ENCODE measurements around the gene MPV17. TPM values are rescaled to one million over a fixed set of nuclear protein-coding genes. Genes with fewer than 3 reads are reported as not detected.

Gene MPV17
- total RNA-seq, 1 donor from 2014 or later: 79.2 TPM

DNA sequence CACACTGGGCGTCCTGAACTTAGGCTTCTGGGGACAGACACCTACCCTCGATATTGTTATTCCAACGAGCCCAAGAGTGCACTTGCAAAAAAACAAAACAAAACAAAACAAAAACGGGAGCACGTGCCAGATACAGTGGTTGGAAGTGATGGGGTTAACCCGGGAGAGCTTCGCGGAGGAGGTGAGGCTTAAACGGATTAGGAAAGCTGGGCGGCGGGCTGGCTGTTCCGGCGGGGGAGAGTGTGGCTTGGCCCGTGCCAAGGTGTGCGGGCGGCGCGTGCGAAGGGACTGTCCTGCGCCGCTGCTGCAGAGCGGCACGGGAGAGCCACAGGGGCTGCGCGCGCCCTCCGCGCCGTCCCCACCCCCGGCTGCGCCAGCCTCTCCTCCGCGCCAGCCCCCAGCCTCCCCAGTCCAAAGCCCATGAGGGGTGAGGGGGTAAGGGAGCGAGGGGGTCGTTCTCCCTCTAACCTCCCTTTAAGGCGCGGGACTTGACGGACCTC is 58.6 kb downstream of the MPV17 start:
- Histone ChIP-seq H3K27me3 (ENCODE audit: low read depth) (peaks cover 83% of the 10 kb centered on the region), H3K9me3 (no peaks in the 10 kb centered on the region), H3K36me3 (no peaks in the 10 kb centered on the region), H3K4me1 (peaks cover 32% of the 10 kb centered on the region), H3K27ac (no peak overlapping the region), H3K4me3 (peak overlapping the region; percentile 40)
- no peak for TF ChIP-seq CTCF (IDR thresholded peaks at IDR 0.05)
- DNase-seq: no peak
- ATAC-seq: peak; percentile 56 to 61
- intact Hi-C loops (cut with DNase I): no loop called here

DNA sequence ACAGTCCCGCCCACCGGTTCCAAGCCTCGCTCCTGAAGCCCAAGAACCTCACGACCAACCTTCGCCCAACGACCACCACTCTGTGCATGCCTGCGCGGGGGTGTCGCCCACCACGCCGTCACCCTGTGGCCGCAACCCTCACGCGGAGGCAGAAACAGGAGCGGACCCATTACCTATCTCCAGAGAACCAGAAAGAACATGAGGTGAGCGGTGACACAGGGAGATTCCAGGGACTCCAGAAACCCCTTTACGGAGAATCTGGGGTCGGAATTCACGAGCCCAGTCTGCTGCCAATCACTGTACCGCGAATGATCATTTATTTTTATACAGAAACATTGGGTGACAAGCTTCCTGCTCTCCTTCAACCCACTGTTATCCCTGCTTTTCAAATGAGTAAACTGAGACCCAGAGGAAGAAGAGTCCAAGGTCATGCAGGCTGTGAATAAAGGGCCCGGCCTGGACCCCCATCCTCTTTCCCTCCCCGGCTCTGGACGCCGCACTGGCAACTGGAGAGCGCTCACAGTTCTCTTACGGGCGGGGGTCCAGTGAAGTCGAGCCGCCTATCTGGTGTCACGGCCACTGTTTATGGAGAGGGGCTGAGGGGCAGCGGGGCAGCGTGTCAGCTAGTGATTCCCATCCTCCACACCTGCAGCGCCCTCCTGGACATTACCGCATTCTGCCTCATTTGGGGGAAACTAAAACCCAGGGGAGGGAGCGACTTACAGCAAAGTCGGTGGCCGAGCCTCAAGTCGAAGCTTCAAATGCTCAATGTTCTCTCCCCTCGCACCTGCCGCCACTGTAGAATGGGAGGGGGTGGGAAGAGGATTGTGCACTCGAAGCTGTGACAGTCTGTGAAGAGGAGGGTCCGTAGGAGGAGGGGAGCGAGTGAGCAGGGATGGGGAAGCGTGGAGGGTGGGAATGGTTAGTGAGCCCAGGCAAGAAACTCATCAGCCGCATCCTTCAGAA is 59.3 kb downstream of the MPV17 start:
- Histone ChIP-seq H3K27ac (no peak overlapping the region), H3K9me3 (no peaks in the 10 kb centered on the region), H3K36me3 (no peaks in the 10 kb centered on the region), H3K4me1 (peaks cover 32% of the 10 kb centered on the region), H3K27me3 (ENCODE audit: low read depth) (peaks cover 85% of the 10 kb centered on the region), H3K4me3 (peak overlapping the region; percentile 58)
- ATAC-seq (no peak), DNase-seq (no peak)
- intact Hi-C loops (cut with DNase I): no loop called here
- no peak for TF ChIP-seq CTCF (IDR thresholded peaks at IDR 0.05)

DNA sequence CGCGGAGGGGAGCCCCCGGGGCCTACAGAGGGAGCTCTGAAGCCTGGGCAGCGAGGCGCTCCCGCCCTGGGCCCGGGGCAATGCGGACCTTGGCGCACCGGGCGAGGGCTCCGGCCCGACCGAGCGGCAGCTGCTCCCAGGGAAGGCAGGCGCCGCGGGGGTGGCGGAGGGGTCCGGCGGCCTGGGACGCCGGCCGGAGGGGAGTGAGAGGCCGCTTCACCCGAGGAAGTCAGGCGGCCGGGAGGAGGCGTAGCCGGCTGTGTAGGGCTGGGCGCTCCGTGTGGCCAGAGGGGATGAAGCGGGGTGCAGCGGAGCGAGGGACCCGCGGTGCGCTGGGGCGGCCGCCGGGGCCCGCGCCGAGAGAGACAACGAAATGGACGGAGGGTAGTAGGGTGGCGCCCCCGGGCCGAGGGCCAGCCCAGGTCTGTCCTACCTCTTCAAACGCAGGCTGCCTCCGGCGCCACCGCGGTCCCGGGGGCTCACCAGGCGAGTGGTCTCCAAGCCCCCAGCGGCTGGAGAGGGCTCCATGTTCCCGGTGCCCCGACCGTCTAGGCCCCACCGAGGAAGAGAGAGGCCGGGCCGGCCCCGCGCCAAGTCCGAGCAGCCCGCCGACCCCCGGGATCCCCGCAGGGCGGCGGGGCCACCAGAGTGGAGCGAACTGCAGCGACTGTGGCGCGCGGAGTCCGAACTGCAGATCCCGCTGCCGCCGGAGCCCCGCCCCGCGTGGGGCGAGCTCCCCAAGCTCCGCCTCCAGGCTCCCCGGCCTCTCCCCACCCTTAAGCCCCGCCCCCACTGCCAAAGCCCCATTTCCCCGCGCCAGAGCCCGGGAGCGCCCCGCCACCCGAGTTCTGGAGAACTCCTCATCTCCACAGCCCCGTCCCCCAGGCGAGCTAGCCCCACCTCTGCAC is 60.3 kb downstream of the MPV17 start, which contains the start of gene SLC30A3:
TSS of gene SLC30A3 (minus strand) at position 669 of the 908 bp plus-strand sequence. CDS start at position 528, 141 bp downstream.
- H3K9me3 ChIP-seq: no peaks in the 10 kb centered on the region
- peak; percentile 80 to 88 for ATAC-seq
- H3K27me3 ChIP-seq (ENCODE audit: low read depth): peaks cover 90% of the 10 kb centered on the region
- peak within 1 kb of the TSS; percentile 58 for H3K4me3 ChIP-seq
- DNase-seq: peak; percentile 74
- TF ChIP-seq CTCF (IDR thresholded peaks at IDR 0.05): no peak
- intact Hi-C loops (cut with DNase I): no loop called here
- H3K4me1 ChIP-seq: peaks cover 32% of the 10 kb centered on the region
- H3K36me3 ChIP-seq: no peaks in the 10 kb centered on the region
- no peak within 1 kb of the TSS for H3K27ac ChIP-seq

GRCh38 chr2:27261926-27262298 is 61.0 kb downstream of the MPV17 start:
- TF ChIP-seq CTCF (IDR thresholded peaks at IDR 0.05): no peak
- intact Hi-C loops (cut with DNase I): no loop called here
- H3K4me1 ChIP-seq: peaks cover 32% of the 10 kb centered on the region
- H3K9me3 ChIP-seq: no peaks in the 10 kb centered on the region
- H3K27me3 ChIP-seq (ENCODE audit: low read depth): peaks cover 98% of the 10 kb centered on the region
- H3K4me3 ChIP-seq: peak overlapping the region; percentile 58
- H3K36me3 ChIP-seq: no peaks in the 10 kb centered on the region
- DNase-seq (no peak), ATAC-seq (no peak)
- H3K27ac ChIP-seq: no peak overlapping the region

GRCh38 chr2:27261241-27261925 is 61.5 kb downstream of the MPV17 start:
- peaks cover 98% of the 10 kb centered on the region for H3K27me3 ChIP-seq (ENCODE audit: low read depth)
- H3K4me3 ChIP-seq: peak overlapping the region; percentile 58
- no peaks in the 10 kb centered on the region for H3K9me3 ChIP-seq
- intact Hi-C loops (cut with DNase I): no loop called here
- no peak for TF ChIP-seq CTCF (IDR thresholded peaks at IDR 0.05)
- DNase-seq: no peak
- ATAC-seq: no peak
- peaks cover 32% of the 10 kb centered on the region for H3K4me1 ChIP-seq
- H3K36me3 ChIP-seq: no peaks in the 10 kb centered on the region
- no peak overlapping the region for H3K27ac ChIP-seq
